H9 (cell line): Measurements from ENCODE around the gene OLFM4. TPM values are rescaled to one million over a fixed set of nuclear protein-coding genes. Genes with fewer than 3 reads are reported as not detected.

Source experiments
- DNase-seq: peaks from one replicate; pipeline ENCODE4 v3.0.0-alpha.2; 2017
- H2AFZ ChIP-seq: one replicate; pipeline ENCODE4 v1.6.1; 2013; ENCODE audit warnings: mild to moderate bottlenecking, low read length, control low read depth, moderate library complexity
- H2AK5ac ChIP-seq: 2 replicates; pipeline ENCODE4 v1.6.1; 2013; ENCODE audit warnings: low read length, control low read depth, mixed read lengths; ENCODE audit not compliant: insufficient read length
- H2BK120ac ChIP-seq: one replicate; pipeline ENCODE4 v1.6.1; 2013; ENCODE audit warnings: low read depth, mild to moderate bottlenecking, low read length, control low read depth, inconsistent platforms; ENCODE audit not compliant: poor library complexity, severe bottlenecking
- H2BK12ac ChIP-seq: 2 replicates; pipeline ENCODE4 v1.6.1; 2013; ENCODE audit warnings: low read length, control low read depth, mixed read lengths, low read depth; ENCODE audit not compliant: insufficient read length
- H2BK15ac ChIP-seq: 2 replicates; pipeline ENCODE4 v1.6.1; 2013; ENCODE audit warnings: low read depth, low read length, control low read depth
- H2BK20ac ChIP-seq: one replicate; pipeline ENCODE4 v1.6.1; 2013; ENCODE audit warnings: low read depth, mild to moderate bottlenecking, low read length, control low read depth, inconsistent platforms; ENCODE audit not compliant: poor library complexity, severe bottlenecking
- H2BK5ac ChIP-seq: 2 replicates; pipeline ENCODE4 v1.6.1; 2013; ENCODE audit warnings: low read length, control low read depth, mixed read lengths; ENCODE audit not compliant: insufficient read length
- H3K14ac ChIP-seq: 2 replicates; pipeline ENCODE4 v1.6.1; 2013; ENCODE audit warnings: low read length, control low read depth; ENCODE audit not compliant: insufficient read depth
- H3K18ac ChIP-seq: 2 replicates; pipeline ENCODE4 v1.6.1; 2013; ENCODE audit warnings: low read depth, mild to moderate bottlenecking, mixed read lengths, low read length, control low read depth; ENCODE audit not compliant: insufficient read length
- H3K23ac ChIP-seq: 2 replicates; pipeline ENCODE4 v1.6.1; 2013; ENCODE audit warnings: low read length, control low read depth, mixed read lengths, low read depth; ENCODE audit not compliant: insufficient read length
- H3K23me2 ChIP-seq: 2 replicates; pipeline ENCODE4 v1.6.1; 2013; ENCODE audit warnings: low read depth, mild to moderate bottlenecking, mixed read lengths, low read length, control low read depth; ENCODE audit not compliant: insufficient read length, poor library complexity, severe bottlenecking
- H3K27ac ChIP-seq: 2 replicates; pipeline ENCODE4 v1.5.1; 2013; ENCODE audit warnings: low read length, control low read depth, mixed read lengths, low read depth; ENCODE audit not compliant: insufficient read length
- H3K27me3 ChIP-seq: 2 replicates; pipeline ENCODE4 v1.6.1; 2013; ENCODE audit warnings: low read length, control low read depth, inconsistent platforms; ENCODE audit not compliant: insufficient read depth
- H3K4ac ChIP-seq: 2 replicates; pipeline ENCODE4 v1.6.1; 2013; ENCODE audit warnings: low read depth, mild to moderate bottlenecking, control low read depth, inconsistent platforms, low read length, moderate library complexity
- H3K4me1 ChIP-seq: 2 replicates; pipeline ENCODE4 v1.6.1; 2013; ENCODE audit warnings: low read length, control low read depth, inconsistent platforms; ENCODE audit not compliant: insufficient read depth
- H3K4me2 ChIP-seq: 2 replicates; pipeline ENCODE4 v1.6.1; 2013; ENCODE audit warnings: low read length, control low read depth, mixed read lengths; ENCODE audit not compliant: insufficient read length, insufficient read depth
- H3K56ac ChIP-seq: 2 replicates; pipeline ENCODE4 v1.6.1; 2013; ENCODE audit warnings: low read depth, mild to moderate bottlenecking, mixed read lengths, low read length, control low read depth; ENCODE audit not compliant: insufficient read length
- H3K79me1 ChIP-seq: 2 replicates; pipeline ENCODE4 v1.6.1; 2013; ENCODE audit warnings: low read depth, mild to moderate bottlenecking, moderate library complexity, low read length, control low read depth, inconsistent platforms; ENCODE audit not compliant: insufficient read depth, poor library complexity, severe bottlenecking
- H3K79me2 ChIP-seq: 2 replicates; pipeline ENCODE4 v1.6.1; 2013; ENCODE audit warnings: low read length, control low read depth, inconsistent platforms; ENCODE audit not compliant: insufficient read depth
- H3K9ac ChIP-seq: 2 replicates; pipeline ENCODE4 v1.6.1; 2013; ENCODE audit warnings: low read length, control low read depth, mixed read lengths; ENCODE audit not compliant: insufficient read length; ENCODE audit errors: extremely low read depth
- H3K9me3 ChIP-seq: one replicate; pipeline ENCODE4 v1.6.1; 2013; ENCODE audit warnings: low read depth, low read length, inconsistent platforms; ENCODE audit not compliant: control insufficient read depth
- H3T11ph ChIP-seq: one replicate; pipeline ENCODE4 v1.6.1; 2013; ENCODE audit warnings: mild to moderate bottlenecking, low read length, control low read depth, inconsistent platforms
- H4K20me1 ChIP-seq: one replicate; pipeline ENCODE4 v1.6.1; 2013; ENCODE audit not compliant: control insufficient read depth, insufficient read length, insufficient read depth
- H4K5ac ChIP-seq: 2 replicates; pipeline ENCODE4 v1.6.1; 2013; ENCODE audit warnings: low read depth, mild to moderate bottlenecking, mixed read lengths, low read length, control low read depth; ENCODE audit not compliant: insufficient read length
- H4K8ac ChIP-seq: replicated peaks from 2 replicates; pipeline ENCODE4 v1.6.1; 2013; ENCODE audit warnings: low read length, control low read depth, mixed read lengths, low read depth; ENCODE audit not compliant: insufficient read length
- H4K91ac ChIP-seq: 2 replicates; pipeline ENCODE4 v1.6.1; 2013; ENCODE audit warnings: low read depth, mild to moderate bottlenecking, moderate library complexity, mixed read lengths, low read length, control low read depth; ENCODE audit not compliant: insufficient read length
- H3K27ac Mint-ChIP-seq, 3 experiments: 2 replicates in 2 of 3; 3 replicates in 1 of 3; pipeline ENCODE4 v1.8.0; 2020 to 2021; ENCODE audit warnings: mixed read lengths in 3 of 3, mild to moderate bottlenecking in 1 of 3, moderate library complexity in 1 of 3
- H3K27me3 Mint-ChIP-seq: 2 replicates; pipeline ENCODE4 v1.8.0; 2021; ENCODE audit warnings: low read depth, mild to moderate bottlenecking, moderate library complexity, mixed read lengths
- H3K36me3 Mint-ChIP-seq, 3 experiments: 2 replicates in 2 of 3; 3 replicates in 1 of 3; pipeline ENCODE4 v1.8.0; 2020 to 2021; ENCODE audit warnings: low read depth in 3 of 3, mixed read lengths in 3 of 3; ENCODE audit not compliant: insufficient read depth in 1 of 3
- H3K4me1 Mint-ChIP-seq, 2 experiments: 2 replicates each; pipeline ENCODE4 v1.8.0; 2020; ENCODE audit warnings: mixed read lengths in 2 of 2
- H3K4me3 Mint-ChIP-seq, 2 experiments: 2 replicates in 1 of 2; 3 replicates in 1 of 2; pipeline ENCODE4 v1.8.0; 2020 to 2021; ENCODE audit warnings: mild to moderate bottlenecking in 2 of 2, mixed read lengths in 2 of 2, moderate library complexity in 1 of 2
- H3K9me3 Mint-ChIP-seq, 2 experiments: 2 replicates in 1 of 2; 3 replicates in 1 of 2; pipeline ENCODE4 v1.8.0; 2020; ENCODE audit warnings: mild to moderate bottlenecking in 2 of 2, mixed read lengths in 2 of 2, moderate library complexity in 1 of 2
- CTCF ChIP-seq: fragments of 200-600 bp; sonication (generic); conservative IDR thresholded peaks from 3 replicates; pipeline ENCODE4 v1.8.0; 2021; ENCODE audit warnings: antibody characterized with exemption, mild to moderate bottlenecking
- WGBS: extraction: QIAGEN DNeasy Blood & Tissue Kit; methylation state at CpG from one replicate; pipeline ENCODE4 v1.1.7; 2013; ENCODE audit warnings: missing lambda C conversion rate, low lambda C conversion rate, mixed read lengths; ENCODE audit not compliant: insufficient read length; ENCODE audit errors: extremely low coverage; 5-methylcytosine and 5-hydroxymethylcytosine counted together
- total RNA-seq: library from RNA; stranded (reverse); gene quantifications from 2 replicates; pipeline ENCODE4 v1.2.1, GENCODE V29; 2021

Gene OLFM4
- total RNA-seq, 1 experiment from 2014 or later = not detected

DNA sequence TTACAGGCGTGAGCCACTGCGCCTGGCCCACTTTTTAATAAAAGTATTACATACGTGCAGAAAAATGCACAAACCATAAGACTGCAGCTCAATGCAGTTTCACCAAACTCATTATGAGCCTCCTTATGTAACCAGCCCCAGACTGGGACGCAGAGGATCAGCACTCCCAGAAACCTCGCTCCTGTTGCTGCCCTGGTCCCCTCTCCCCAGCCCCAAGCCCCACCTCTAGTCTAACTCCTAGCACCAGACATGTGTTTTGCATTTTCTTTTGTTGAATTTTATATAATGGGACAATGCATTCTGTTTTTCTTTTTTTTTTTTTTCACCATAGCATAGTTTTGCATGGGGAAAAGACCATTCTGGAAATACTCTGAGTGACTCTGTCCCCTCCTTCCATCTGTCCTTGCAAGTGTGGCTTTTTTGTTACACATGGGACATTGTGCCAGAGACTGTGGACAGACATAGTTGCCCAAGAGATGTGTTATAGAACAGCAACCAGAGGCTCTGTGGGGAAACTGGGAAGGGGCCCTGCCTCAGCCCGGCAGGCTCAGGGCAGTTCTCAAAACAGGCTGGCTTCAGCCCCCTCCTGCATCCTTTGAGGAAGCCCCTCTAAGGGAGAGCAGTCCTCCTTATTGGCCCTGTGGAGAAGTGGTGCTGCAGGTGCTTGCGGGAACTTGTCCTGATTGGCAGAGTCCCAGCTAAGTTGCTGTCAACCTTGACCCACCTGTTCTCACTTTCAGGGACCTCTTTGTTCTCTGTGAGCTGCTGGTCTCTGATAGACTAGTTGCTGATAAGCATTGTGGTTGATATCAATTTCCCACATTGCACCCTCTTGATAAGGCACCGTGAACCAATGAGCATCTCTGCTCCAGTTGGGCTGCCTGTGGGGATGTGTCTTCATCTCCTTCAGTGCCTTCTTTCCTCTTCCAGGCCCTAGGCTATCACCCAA is 13.8 kb upstream of the OLFM4 start:
- H2BK15ac ChIP-seq = no peak overlapping the region
- H2BK5ac ChIP-seq = no peak overlapping the region
- H2BK120ac ChIP-seq = no peak overlapping the region
- H2BK20ac ChIP-seq = no peak overlapping the region
- no peak overlapping the region for H3K4ac ChIP-seq
- H3K27ac ChIP-seq = no peak overlapping the region
- no peaks in the 10 kb centered on the region for H3K27me3 ChIP-seq
- H3K23ac ChIP-seq = no peak overlapping the region
- no peak overlapping the region for H3K56ac ChIP-seq
- no peaks in the 10 kb centered on the region for H3K79me1 ChIP-seq
- H2BK12ac ChIP-seq = no peak overlapping the region
- H3K79me2 ChIP-seq = no peaks in the 10 kb centered on the region
- no peak overlapping the region for H3K14ac ChIP-seq
- H2AFZ ChIP-seq = no peak overlapping the region
- Mint-ChIP-seq H3K36me3 (no peaks in the 10 kb centered on the region), H3K4me3 (no peak overlapping the region), H3K4me1 (peaks cover 0 to 8% of the 10 kb centered on the region in 2 experiments; a peak in 1 of 4 replicates), H3K27ac (no peak overlapping the region; a peak in 1 of 7 replicates), H3K9me3 (peaks cover 0 to 4% of the 10 kb centered on the region in 2 experiments; a peak in 2 of 5 replicates), H3K27me3 (peaks cover 3% of the 10 kb centered on the region)
- no peak overlapping the region for H4K91ac ChIP-seq
- no peak for TF ChIP-seq CTCF
- no peak overlapping the region for H4K8ac ChIP-seq
- no peaks in the 10 kb centered on the region for H4K20me1 ChIP-seq
- H4K5ac ChIP-seq = no peak overlapping the region
- no peak overlapping the region for H3T11ph ChIP-seq
- no peaks in the 10 kb centered on the region for H3K23me2 ChIP-seq
- no peaks in the 10 kb centered on the region for H3K9me3 ChIP-seq
- H3K18ac ChIP-seq = no peak overlapping the region
- DNase-seq = no peak
- H3K4me2 ChIP-seq = no peak overlapping the region
- H2AK5ac ChIP-seq = no peak overlapping the region
- no peaks in the 10 kb centered on the region for H3K4me1 ChIP-seq
- no CpG with 5 or more reads among the region's 8 CpGs for WGBS
- H3K9ac ChIP-seq = no peak overlapping the region
